CD8-positive, alpha-beta memory T cell (primary cell): ENCODE results near the gene AGAP1. TPM values are rescaled to one million over a fixed set of nuclear protein-coding genes. Genes with fewer than 3 reads are reported as not detected.

Experiments
- CTCF ChIA-PET: fragments of 350-600 bp; sonication (Branson Sonifier 250); formaldehyde crosslinking; loops from one replicate; lab custom pipeline; 2021; ENCODE audit warnings: antibody characterized with exemption; lab: Charles Lee
- POLR2A ChIA-PET: fragments of 350-600 bp; sonication (Branson Sonifier 250); formaldehyde crosslinking; loops from one replicate; lab custom pipeline; 2021; ENCODE audit warnings: antibody characterized with exemption; lab: Charles Lee
- DNase-seq, 5 donors: peaks; one replicate each; pipeline versions ENCODE4 v3.0.0 to v3.0.0-alpha.2; 2020 to 2022; ENCODE audit warnings: mixed read lengths in 1 of 5
- H3K27ac ChIP-seq: one replicate; pipeline ENCODE4 v1.7.0; 2013; ENCODE audit warnings: low read depth, mild to moderate bottlenecking, low read length, moderate library complexity
- H3K27me3 ChIP-seq: 2 replicates; pipeline ENCODE4 v1.7.0; 2013; ENCODE audit warnings: low read length, mild to moderate bottlenecking; ENCODE audit not compliant: insufficient read depth, poor library complexity, severe bottlenecking
- H3K36me3 ChIP-seq: 2 replicates; pipeline ENCODE4 v1.7.0; 2013; ENCODE audit warnings: mild to moderate bottlenecking, low read length, moderate library complexity; ENCODE audit not compliant: insufficient read depth
- H3K4me1 ChIP-seq: 2 replicates; pipeline ENCODE4 v1.7.0; 2013; ENCODE audit warnings: mild to moderate bottlenecking, low read length, moderate library complexity; ENCODE audit not compliant: insufficient read depth
- H3K4me3 ChIP-seq: 2 replicates; pipeline ENCODE4 v1.7.0; 2013; ENCODE audit warnings: mild to moderate bottlenecking, low read length
- H3K9me3 ChIP-seq: 2 replicates; pipeline ENCODE4 v1.7.0; 2013; ENCODE audit warnings: mild to moderate bottlenecking, low read length
- H3K27ac Mint-ChIP-seq, 8 donors: one replicate each; pipeline ENCODE4 v1.8.0; 2020 to 2021; ENCODE audit warnings: mixed read lengths in 8 of 8, mild to moderate bottlenecking in 6 of 8, inconsistent platforms in 3 of 8, moderate library complexity in 3 of 8
- H3K27me3 Mint-ChIP-seq, 2 donors: one replicate each; pipeline ENCODE4 v1.8.0; 2020 to 2021; ENCODE audit warnings: mixed read lengths in 2 of 2, mild to moderate bottlenecking in 1 of 2, moderate library complexity in 1 of 2
- H3K36me3 Mint-ChIP-seq, 3 donors: one replicate each; pipeline ENCODE4 v1.8.0; 2020 to 2021; ENCODE audit warnings: mixed read lengths in 3 of 3, inconsistent platforms in 1 of 3, mild to moderate bottlenecking in 1 of 3
- H3K4me1 Mint-ChIP-seq, 3 donors: one replicate each; pipeline ENCODE4 v1.8.0; 2020 to 2021; ENCODE audit warnings: mixed read lengths in 3 of 3, inconsistent platforms in 1 of 3, mild to moderate bottlenecking in 1 of 3
- H3K4me3 Mint-ChIP-seq, 7 donors: one replicate each; pipeline ENCODE4 v1.8.0; 2020 to 2021; ENCODE audit warnings: mixed read lengths in 7 of 7, mild to moderate bottlenecking in 6 of 7, moderate library complexity in 4 of 7, inconsistent platforms in 2 of 7
- H3K9me3 Mint-ChIP-seq, 5 donors: one replicate each; pipeline ENCODE4 v1.8.0; 2020 to 2022; ENCODE audit warnings: mixed read lengths in 5 of 5, mild to moderate bottlenecking in 3 of 5, moderate library complexity in 2 of 5, inconsistent platforms in 1 of 5
- polyA plus RNA-seq: library from polyadenylated mRNA; unstranded; fragments of 300-500 nt; fragmentation: Illumina TruSeq; gene quantifications from one replicate; pipeline ENCODE4 v1.2.3, GENCODE V29; 2021
- total RNA-seq, 2 experiments: library from RNA; stranded (reverse); gene quantifications; one replicate each; pipeline ENCODE4 v1.2.3, GENCODE V29; 2021

AGAP1 gene
- total and polyA plus RNA-seq, 3 experiments from 2014 or later, result 1.2 to 3.3 (median 2.7) TPM

- H3K9me3 Mint-ChIP-seq, result no peaks in the 10 kb centered on the region
- H3K27ac ChIP-seq, result no peak overlapping the region
- H3K27me3 Mint-ChIP-seq, result peaks cover 0 to 8% of the 10 kb centered on the region in 2 donors
- no peak overlapping the region for H3K4me3 Mint-ChIP-seq
- no peaks in the 10 kb centered on the region for H3K36me3 ChIP-seq
- no peaks in the 10 kb centered on the region for H3K27me3 ChIP-seq
- H3K4me3 ChIP-seq, result no peak overlapping the region
- H3K4me1 Mint-ChIP-seq, result peaks cover 0 to 5% (median 5%) of the 10 kb centered on the region in 3 donors
- no peaks in the 10 kb centered on the region for H3K9me3 ChIP-seq
- DNase-seq, result no peak
- ChIA-PET CTCF (no interaction called here), POLR2A (no interaction called here)
- no peak overlapping the region for H3K27ac Mint-ChIP-seq
- no peaks in the 10 kb centered on the region for H3K36me3 Mint-ChIP-seq
- H3K4me1 ChIP-seq, result no peaks in the 10 kb centered on the region
Observed at GRCh38 chr2:235860111-235860510, 366.3 kb downstream of the AGAP1 start.

- no peak overlapping the region for H3K4me3 Mint-ChIP-seq
- H3K27ac ChIP-seq, result no peak overlapping the region
- no peaks in the 10 kb centered on the region for H3K36me3 ChIP-seq
- H3K27me3 Mint-ChIP-seq, result peaks cover 0 to 8% of the 10 kb centered on the region in 2 donors
- H3K4me1 ChIP-seq, result no peaks in the 10 kb centered on the region
- no peaks in the 10 kb centered on the region for H3K36me3 Mint-ChIP-seq
- peaks cover 0 to 5% (median 5%) of the 10 kb centered on the region in 3 donors for H3K4me1 Mint-ChIP-seq
- no peak overlapping the region for H3K4me3 ChIP-seq
- no peaks in the 10 kb centered on the region for H3K9me3 Mint-ChIP-seq
- peak overlapping the region in 1 of 8 donors; percentile 31 for H3K27ac Mint-ChIP-seq
- CTCF ChIA-PET, result no interaction called here
- H3K9me3 ChIP-seq, result no peaks in the 10 kb centered on the region
- no peaks in the 10 kb centered on the region for H3K27me3 ChIP-seq
- DNase-seq, result no peak
- POLR2A ChIA-PET, result no interaction called here
Observed at GRCh38 chr2:235860871-235861270, 367.0 kb downstream of the AGAP1 start.

- Mint-ChIP-seq H3K27me3 (peaks cover 0 to 8% of the 10 kb centered on the region in 2 donors), H3K36me3 (no peaks in the 10 kb centered on the region), H3K27ac (no peak overlapping the region), H3K4me1 (peaks cover 0 to 5% (median 5%) of the 10 kb centered on the region in 3 donors), H3K9me3 (no peaks in the 10 kb centered on the region), H3K4me3 (no peak overlapping the region)
- Histone ChIP-seq H3K4me1 (no peaks in the 10 kb centered on the region), H3K27me3 (no peaks in the 10 kb centered on the region), H3K36me3 (no peaks in the 10 kb centered on the region), H3K4me3 (no peak overlapping the region), H3K27ac (no peak overlapping the region), H3K9me3 (no peaks in the 10 kb centered on the region)
- no peak for DNase-seq
- POLR2A ChIA-PET, result no interaction called here
- CTCF ChIA-PET, result no interaction called here
Observed at GRCh38 chr2:235861383-235861782, 367.5 kb downstream of the AGAP1 start.

GRCh38 chr2:235863414-235863813 lies 369.6 kb downstream of the AGAP1 start:
- Mint-ChIP-seq H3K36me3 (peaks cover 0 to 1% (median 0%) of the 10 kb centered on the region in 3 donors), H3K4me1 (peaks cover 0 to 5% (median 5%) of the 10 kb centered on the region in 3 donors), H3K27ac (no peak overlapping the region), H3K4me3 (peak overlapping the region in 2 of 7 donors; percentile 20 to 86), H3K27me3 (peaks cover 0 to 8% of the 10 kb centered on the region in 2 donors), H3K9me3 (peaks cover 0 to 2% (median 0%) of the 10 kb centered on the region in 5 donors)
- no peaks in the 10 kb centered on the region for H3K9me3 ChIP-seq
- H3K4me3 ChIP-seq, result no peak overlapping the region
- no peak overlapping the region for H3K27ac ChIP-seq
- no peaks in the 10 kb centered on the region for H3K4me1 ChIP-seq
- no peaks in the 10 kb centered on the region for H3K27me3 ChIP-seq
- CTCF ChIA-PET, result no interaction called here
- no peak for DNase-seq
- H3K36me3 ChIP-seq, result no peaks in the 10 kb centered on the region
- POLR2A ChIA-PET, result no interaction called here

- Histone ChIP-seq H3K9me3 (no peaks in the 10 kb centered on the region), H3K27me3 (no peaks in the 10 kb centered on the region), H3K4me1 (no peaks in the 10 kb centered on the region), H3K36me3 (no peaks in the 10 kb centered on the region), H3K27ac (no peak overlapping the region), H3K4me3 (no peak overlapping the region)
- no peak for DNase-seq
- Mint-ChIP-seq H3K27ac (no peak overlapping the region), H3K4me1 (peaks cover 0 to 5% (median 5%) of the 10 kb centered on the region in 3 donors), H3K27me3 (peaks cover 0 to 8% of the 10 kb centered on the region in 2 donors), H3K4me3 (peak overlapping the region in 1 of 7 donors; percentile 26), H3K9me3 (peaks cover 0 to 2% (median 0%) of the 10 kb centered on the region in 5 donors), H3K36me3 (peaks cover 0 to 7% (median 0%) of the 10 kb centered on the region in 3 donors)
- CTCF ChIA-PET, result no interaction called here
- POLR2A ChIA-PET, result no interaction called here
Observed at GRCh38 chr2:235864302-235864701, 370.5 kb downstream of the AGAP1 start.

- Mint-ChIP-seq H3K4me3 (peak overlapping the region in 1 of 7 donors; percentile 26), H3K4me1 (peaks cover 0 to 5% (median 5%) of the 10 kb centered on the region in 3 donors), H3K27ac (no peak overlapping the region), H3K9me3 (peaks cover 0 to 2% (median 0%) of the 10 kb centered on the region in 5 donors), H3K27me3 (peaks cover 0 to 8% of the 10 kb centered on the region in 2 donors), H3K36me3 (peaks cover 0 to 7% (median 0%) of the 10 kb centered on the region in 3 donors)
- no peak for DNase-seq
- Histone ChIP-seq H3K36me3 (no peaks in the 10 kb centered on the region), H3K4me3 (no peak overlapping the region), H3K4me1 (no peaks in the 10 kb centered on the region), H3K27me3 (no peaks in the 10 kb centered on the region), H3K9me3 (no peaks in the 10 kb centered on the region), H3K27ac (no peak overlapping the region)
- ChIA-PET POLR2A (no interaction called here), CTCF (no interaction called here)
Observed at GRCh38 chr2:235864733-235865515, 371.1 kb downstream of the AGAP1 start.

- Histone ChIP-seq H3K9me3 (no peaks in the 10 kb centered on the region), H3K36me3 (no peaks in the 10 kb centered on the region), H3K27ac (no peak overlapping the region), H3K4me3 (no peak overlapping the region), H3K4me1 (no peaks in the 10 kb centered on the region), H3K27me3 (no peaks in the 10 kb centered on the region)
- H3K4me1 Mint-ChIP-seq, result peaks cover 0 to 5% (median 5%) of the 10 kb centered on the region in 3 donors
- no peak overlapping the region for H3K27ac Mint-ChIP-seq
- H3K27me3 Mint-ChIP-seq, result peaks cover 0 to 8% of the 10 kb centered on the region in 2 donors
- POLR2A ChIA-PET, result no interaction called here
- no peak overlapping the region for H3K4me3 Mint-ChIP-seq
- H3K9me3 Mint-ChIP-seq, result peaks cover 0 to 5% (median 0%) of the 10 kb centered on the region in 5 donors
- no peak for DNase-seq
- CTCF ChIA-PET, result no interaction called here
- peaks cover 0 to 10% (median 0%) of the 10 kb centered on the region in 3 donors for H3K36me3 Mint-ChIP-seq
Observed at GRCh38 chr2:235866373-235866772, 372.5 kb downstream of the AGAP1 start.

GRCh38 chr2:235868224-235868623 lies 374.4 kb downstream of the AGAP1 start:
- no peak overlapping the region for H3K27ac ChIP-seq
- Mint-ChIP-seq H3K36me3 (peaks cover 0 to 10% (median 0%) of the 10 kb centered on the region in 3 donors), H3K27me3 (peaks cover 0 to 8% of the 10 kb centered on the region in 2 donors), H3K4me1 (peaks cover 0 to 5% (median 2%) of the 10 kb centered on the region in 3 donors), H3K9me3 (peaks cover 0 to 6% (median 0%) of the 10 kb centered on the region in 5 donors), H3K27ac (no peak overlapping the region), H3K4me3 (no peak overlapping the region)
- ChIA-PET CTCF (no interaction called here), POLR2A (no interaction called here)
- no peak overlapping the region for H3K4me3 ChIP-seq
- H3K36me3 ChIP-seq, result no peaks in the 10 kb centered on the region
- H3K9me3 ChIP-seq, result no peaks in the 10 kb centered on the region
- H3K4me1 ChIP-seq, result no peaks in the 10 kb centered on the region
- no peaks in the 10 kb centered on the region for H3K27me3 ChIP-seq
- DNase-seq, result no peak
